ENCODE results near the gene RIC3. TPM values are rescaled to one million over a fixed set of nuclear protein-coding genes. Genes with fewer than 3 reads are reported as not detected.

Gene RIC3
- total RNA-seq, 1 experiment from 2014 or later: 5.9 TPM

- peaks cover 11% of the 10 kb centered on the region for H3K36me3 ChIP-seq (replicated peaks; ENCODE audit: control insufficient read depth, insufficient read depth, low read length)
- no peak overlapping the region for H3K4me3 ChIP-seq (ENCODE audit: insufficient read depth, low read depth, low read length)
- DNase-seq: no peak
- H3K27me3 ChIP-seq (ENCODE audit: control insufficient read depth, insufficient read depth, low read length): no peaks in the 10 kb centered on the region
Measured at GRCh38 chr11:8094656-8095055, 74.2 kb downstream of the RIC3 start.

GRCh38 chr11:8093931-8094575, 74.8 kb downstream of the RIC3 start:
- H3K4me3 ChIP-seq (ENCODE audit: insufficient read depth, low read depth, low read length): no peak overlapping the region
- H3K36me3 ChIP-seq (replicated peaks; ENCODE audit: control insufficient read depth, insufficient read depth, low read length): peaks cover 9% of the 10 kb centered on the region
- no peaks in the 10 kb centered on the region for H3K27me3 ChIP-seq (ENCODE audit: control insufficient read depth, insufficient read depth, low read length)
- DNase-seq: no peak

GRCh38 chr11:8092587-8093424, 76.0 kb downstream of the RIC3 start:
- H3K4me3 ChIP-seq (ENCODE audit: insufficient read depth, low read depth, low read length): no peak overlapping the region
- peaks cover 5% of the 10 kb centered on the region for H3K36me3 ChIP-seq (replicated peaks; ENCODE audit: control insufficient read depth, insufficient read depth, low read length)
- H3K27me3 ChIP-seq (ENCODE audit: control insufficient read depth, insufficient read depth, low read length): no peaks in the 10 kb centered on the region
- DNase-seq: peak; percentile 91

DNA sequence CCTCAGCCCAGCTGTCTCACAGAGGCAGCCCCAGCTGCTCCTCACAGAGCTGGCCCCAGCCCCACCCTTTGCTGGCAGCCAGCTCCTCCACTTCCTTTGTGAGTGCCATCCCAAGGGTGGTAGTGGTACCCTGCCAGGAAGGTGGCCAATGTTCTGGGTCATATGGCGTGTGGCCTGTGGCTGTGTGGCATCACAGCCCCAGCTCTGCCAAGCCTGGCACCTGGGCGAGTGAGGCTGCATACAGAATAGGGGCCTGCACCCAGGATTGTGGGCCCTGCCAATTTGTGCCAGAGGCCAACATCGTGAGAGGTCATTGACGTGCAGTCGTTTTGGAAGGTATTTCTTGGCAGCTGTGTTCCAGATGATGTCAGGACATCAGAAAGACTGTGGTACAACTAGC, 77.1 kb downstream of the RIC3 start:
- Histone ChIP-seq H3K36me3 (replicated peaks; ENCODE audit: control insufficient read depth, insufficient read depth, low read length) (peaks cover 2% of the 10 kb centered on the region), H3K27me3 (ENCODE audit: control insufficient read depth, insufficient read depth, low read length) (no peaks in the 10 kb centered on the region), H3K4me3 (ENCODE audit: insufficient read depth, low read depth, low read length) (no peak overlapping the region)
- DNase-seq: no peak

GRCh38 chr11:8090756-8091155, 78.1 kb downstream of the RIC3 start:
- DNase-seq: peak; percentile 90

DNA sequence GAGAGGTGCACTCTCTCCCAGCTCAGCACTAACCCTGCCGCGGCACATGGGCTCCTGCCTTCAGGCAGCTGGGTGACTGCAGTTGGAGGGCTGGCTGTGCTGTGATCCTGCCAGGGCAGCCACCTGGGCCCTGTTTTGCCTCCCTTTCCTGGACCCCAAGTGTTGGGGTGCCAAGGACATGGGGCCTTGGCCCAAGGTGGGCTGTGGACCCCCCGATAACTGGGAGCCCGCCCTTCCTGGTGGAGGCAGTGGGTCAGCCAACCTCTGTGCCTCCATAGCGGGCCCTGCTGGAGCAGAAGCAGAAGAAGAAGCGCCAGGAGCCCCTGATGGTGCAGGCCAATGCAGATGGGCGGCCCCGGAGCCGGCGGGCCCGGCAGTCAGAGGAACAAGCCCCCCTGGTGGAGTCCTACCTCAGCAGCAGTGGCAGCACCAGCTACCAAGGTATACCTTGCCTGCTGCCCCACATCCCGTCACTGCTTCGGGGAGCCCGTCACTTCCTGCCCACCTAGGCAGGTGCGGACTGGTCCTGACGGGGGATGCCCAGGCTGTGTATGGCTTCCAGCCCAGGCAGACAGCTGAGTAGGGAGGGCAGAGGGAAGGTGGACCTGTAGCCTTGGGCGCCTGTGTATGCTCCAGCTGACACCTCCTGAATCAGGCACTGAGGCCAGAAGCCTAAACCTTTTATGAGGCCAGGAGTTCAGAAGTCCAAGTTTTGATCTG, 78.9 kb downstream of the RIC3 start:
- no peaks in the 10 kb centered on the region for H3K27me3 ChIP-seq (ENCODE audit: control insufficient read depth, insufficient read depth, low read length)
- no peak for DNase-seq
- H3K4me3 ChIP-seq (ENCODE audit: insufficient read depth, low read depth, low read length): no peak overlapping the region
- peaks cover 1% of the 10 kb centered on the region; the same call in 1 of the 2 replicates for H3K36me3 ChIP-seq (replicated peaks; ENCODE audit: control insufficient read depth, insufficient read depth, low read length)

More at GRCh38 chr11:8090756-8091155, 78.1 kb downstream of the RIC3 start:
- H3K36me3 ChIP-seq (replicated peaks; ENCODE audit: control insufficient read depth, insufficient read depth, low read length): peaks cover 1% of the 10 kb centered on the region; the same call in 1 of the 2 replicates
- no peaks in the 10 kb centered on the region for H3K27me3 ChIP-seq (ENCODE audit: control insufficient read depth, insufficient read depth, low read length)
- H3K4me3 ChIP-seq (ENCODE audit: insufficient read depth, low read depth, low read length): no peak overlapping the region

DNA sequence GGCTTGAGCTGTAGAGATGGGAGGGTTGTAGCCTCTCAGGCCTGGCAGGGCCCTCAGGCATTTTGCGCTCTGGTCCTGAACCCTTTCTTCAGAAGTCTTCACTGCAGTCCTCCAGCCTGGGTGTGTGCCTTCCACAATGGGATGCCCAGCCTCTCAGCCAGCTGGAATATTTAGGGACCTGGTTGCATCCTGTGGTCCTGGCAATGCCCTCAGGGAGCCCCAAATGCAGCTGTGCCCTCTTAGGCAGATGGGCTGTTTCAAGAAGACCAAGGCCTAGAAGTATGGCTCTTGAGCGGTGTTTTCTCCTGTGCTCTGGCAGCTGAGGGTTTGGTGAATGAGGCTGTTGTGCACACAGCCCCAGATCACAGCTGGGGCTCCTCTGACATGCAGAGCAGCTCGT, 81.1 kb downstream of the RIC3 start:
- no peak overlapping the region for H3K4me3 ChIP-seq (ENCODE audit: insufficient read depth, low read depth, low read length)

DNA sequence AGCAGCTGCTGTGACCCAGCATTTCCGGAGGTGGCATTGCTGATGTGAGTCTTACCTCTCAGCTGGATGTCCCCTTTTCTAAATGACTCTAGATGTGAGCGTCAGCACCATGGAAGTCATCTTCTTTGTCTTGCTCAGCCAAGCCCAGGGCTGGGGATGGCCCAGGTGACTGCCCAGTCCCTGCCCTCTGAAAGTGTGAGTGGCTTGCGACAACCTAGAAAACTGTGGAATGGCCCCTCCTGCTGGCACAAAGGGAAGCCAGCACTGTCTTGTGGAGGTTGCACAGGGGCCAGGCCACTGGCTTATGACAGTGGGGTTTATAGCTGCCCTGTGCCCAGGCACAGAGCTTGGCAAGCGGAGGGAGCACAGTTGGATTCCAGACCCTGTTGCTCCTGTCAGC, 81.6 kb downstream of the RIC3 start:
- Histone ChIP-seq H3K36me3 (replicated peaks; ENCODE audit: control insufficient read depth, insufficient read depth, low read length) (peaks cover 1% of the 10 kb centered on the region; the same call in 1 of the 2 replicates), H3K27me3 (ENCODE audit: control insufficient read depth, insufficient read depth, low read length) (peaks cover 1% of the 10 kb centered on the region; the same call in 1 of the 2 replicates), H3K4me3 (ENCODE audit: insufficient read depth, low read depth, low read length) (no peak overlapping the region)
- peak; percentile 73 for DNase-seq

More for the DNA sequence above, 81.1 kb downstream of the RIC3 start:
- no peak for DNase-seq
- Histone ChIP-seq H3K27me3 (ENCODE audit: control insufficient read depth, insufficient read depth, low read length) (no peaks in the 10 kb centered on the region), H3K36me3 (replicated peaks; ENCODE audit: control insufficient read depth, insufficient read depth, low read length) (peaks cover 1% of the 10 kb centered on the region; the same call in 1 of the 2 replicates)

DNA sequence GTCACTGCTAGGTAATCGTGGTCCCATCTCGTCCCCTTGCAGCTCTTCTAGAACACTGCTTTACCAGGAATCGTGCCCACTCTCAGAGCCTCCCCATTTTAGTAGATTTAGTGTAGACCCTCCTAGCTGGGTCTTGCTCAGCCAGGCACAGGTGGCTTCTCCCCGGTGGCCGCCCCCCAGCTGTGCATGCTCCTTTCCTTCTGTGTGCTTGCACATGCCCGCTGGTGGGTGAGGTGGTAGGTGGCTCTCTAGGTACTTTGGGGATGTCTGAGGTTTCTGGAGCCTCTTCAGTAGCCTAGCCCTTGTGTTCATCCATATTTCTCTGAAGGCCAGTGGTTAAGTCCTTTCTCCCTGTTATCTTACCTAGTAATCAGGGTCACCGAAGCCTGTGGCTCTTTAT, 82.3 kb downstream of the RIC3 start:
- no peak for DNase-seq
- Histone ChIP-seq H3K36me3 (replicated peaks; ENCODE audit: control insufficient read depth, insufficient read depth, low read length) (peaks cover 1% of the 10 kb centered on the region; the same call in 1 of the 2 replicates), H3K27me3 (ENCODE audit: control insufficient read depth, insufficient read depth, low read length) (peaks cover 8% of the 10 kb centered on the region), H3K4me3 (ENCODE audit: insufficient read depth, low read depth, low read length) (no peak overlapping the region)

DNA sequence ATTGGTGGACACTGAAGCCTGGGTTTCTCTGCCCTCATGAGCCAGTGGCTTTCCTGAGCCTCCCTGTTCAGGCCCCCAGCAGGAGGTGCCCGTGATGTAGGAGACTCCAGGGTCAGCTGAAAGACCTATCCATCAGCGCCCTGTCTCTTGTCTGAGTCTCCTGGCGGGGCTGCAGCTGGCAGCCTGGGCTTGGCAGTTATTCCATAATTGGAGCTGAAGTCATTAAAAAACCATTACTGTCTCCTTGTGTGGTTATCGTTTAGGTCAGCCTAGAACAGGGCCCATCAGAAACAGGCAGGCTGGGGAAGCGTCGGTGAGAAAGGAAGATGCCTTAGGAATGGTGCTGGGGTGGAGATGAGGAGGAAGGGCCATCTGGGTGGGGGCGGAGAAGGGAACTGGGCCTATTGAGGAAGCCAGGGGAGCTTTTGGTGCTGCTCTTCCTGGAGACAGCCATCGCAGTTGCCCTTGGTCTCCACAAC, 82.8 kb downstream of the RIC3 start:
- Histone ChIP-seq H3K4me3 (ENCODE audit: insufficient read depth, low read depth, low read length) (no peak overlapping the region), H3K36me3 (replicated peaks; ENCODE audit: control insufficient read depth, insufficient read depth, low read length) (peaks cover 1% of the 10 kb centered on the region; the same call in 1 of the 2 replicates), H3K27me3 (ENCODE audit: control insufficient read depth, insufficient read depth, low read length) (peaks cover 10% of the 10 kb centered on the region)
- DNase-seq: no peak

DNA sequence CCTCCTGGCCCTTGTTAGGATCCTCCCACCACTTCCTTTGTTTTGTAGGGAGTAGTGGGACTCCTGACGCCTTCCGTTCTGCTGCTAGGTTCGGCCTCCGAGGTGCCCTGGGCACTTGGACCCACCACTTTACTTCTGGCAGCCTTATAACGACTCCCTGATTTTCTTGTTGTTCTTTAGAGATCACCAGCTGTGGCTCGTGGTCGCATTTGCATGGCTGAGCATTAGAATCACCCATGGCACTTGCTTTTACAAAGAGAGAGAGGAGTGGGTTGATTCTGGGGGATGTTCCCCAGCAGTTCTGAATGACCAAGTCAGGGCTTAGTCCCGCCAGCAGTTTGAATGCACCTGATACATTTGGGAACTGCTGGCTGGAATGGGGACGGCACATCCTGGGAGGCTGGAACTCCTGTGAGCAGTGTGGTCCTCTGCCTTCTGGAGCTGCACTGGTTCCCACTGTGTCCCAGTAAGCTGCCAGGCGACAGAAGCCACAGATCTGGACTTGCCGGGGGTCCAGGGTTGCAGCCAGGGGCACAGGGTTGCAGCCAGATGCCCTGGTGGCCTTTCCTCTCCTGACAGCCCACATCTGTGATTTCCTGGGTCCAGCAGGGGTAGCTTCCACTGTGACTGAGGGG, 83.7 kb downstream of the RIC3 start:
- peaks cover 18% of the 10 kb centered on the region for H3K27me3 ChIP-seq (ENCODE audit: control insufficient read depth, insufficient read depth, low read length)
- H3K36me3 ChIP-seq (replicated peaks; ENCODE audit: control insufficient read depth, insufficient read depth, low read length): no peaks in the 10 kb centered on the region
- H3K4me3 ChIP-seq (ENCODE audit: insufficient read depth, low read depth, low read length): no peak overlapping the region
- no peak for DNase-seq

DNA sequence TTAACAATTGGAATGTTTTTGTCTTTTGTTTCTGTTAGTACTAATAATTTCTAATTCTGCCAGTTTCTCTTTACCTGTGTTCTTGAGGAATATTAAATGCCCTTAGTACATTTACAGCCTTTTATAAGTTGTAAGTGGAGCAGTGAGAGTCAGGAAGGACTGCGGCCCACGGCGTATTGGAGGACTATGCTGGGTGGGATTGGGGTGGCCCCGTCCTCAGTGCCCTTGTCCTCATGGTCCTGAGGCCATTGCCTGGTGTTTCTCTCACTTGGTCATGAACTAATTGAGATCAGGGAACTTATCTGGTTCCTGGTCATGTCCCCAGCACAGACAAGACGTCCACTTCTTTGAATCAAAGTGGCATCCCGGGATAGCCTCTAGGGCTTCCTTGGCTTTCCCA, 84.5 kb downstream of the RIC3 start:
- H3K4me3 ChIP-seq (ENCODE audit: insufficient read depth, low read depth, low read length): no peak overlapping the region
- H3K27me3 ChIP-seq (ENCODE audit: control insufficient read depth, insufficient read depth, low read length): peaks cover 24% of the 10 kb centered on the region
- DNase-seq: no peak
- H3K36me3 ChIP-seq (replicated peaks; ENCODE audit: control insufficient read depth, insufficient read depth, low read length): no peaks in the 10 kb centered on the region

- no peaks in the 10 kb centered on the region for H3K36me3 ChIP-seq (replicated peaks; ENCODE audit: control insufficient read depth, insufficient read depth, low read length)
- peaks cover 24% of the 10 kb centered on the region for H3K27me3 ChIP-seq (ENCODE audit: control insufficient read depth, insufficient read depth, low read length)
- DNase-seq: no peak
- no peak overlapping the region for H3K4me3 ChIP-seq (ENCODE audit: insufficient read depth, low read depth, low read length)
Measured at GRCh38 chr11:8083871-8084281, 84.9 kb downstream of the RIC3 start.

- peaks cover 24% of the 10 kb centered on the region for H3K27me3 ChIP-seq (ENCODE audit: control insufficient read depth, insufficient read depth, low read length)
- no peak for DNase-seq
- H3K36me3 ChIP-seq (replicated peaks; ENCODE audit: control insufficient read depth, insufficient read depth, low read length): no peaks in the 10 kb centered on the region
- H3K4me3 ChIP-seq (ENCODE audit: insufficient read depth, low read depth, low read length): no peak overlapping the region
Measured at GRCh38 chr11:8083088-8083395, 85.8 kb downstream of the RIC3 start.

All from H7 (cell line).